GM19397 (cell line): ENCODE measurements around the gene SAP30L.

Experiments
- ATAC-seq: cut with Tn5 transposase; IDR thresholded peaks from one replicate; pipeline ENCODE4 v1.9.1; 2021; ENCODE audit warnings: mild to moderate bottlenecking, moderate library complexity; ENCODE audit not compliant: unreplicated experiment

The SAP30L gene

GRCh38 chr5:154445422-154446194, at the start of gene SAP30L:
TSS of gene SAP30L (plus strand) at chr5:154445997. CDS start at chr5:154446605, 608 bp downstream.
- ATAC-seq = peak; percentile 96

GRCh38 chr5:154396128-154396527, 49.7 kb upstream of the SAP30L start:
- ATAC-seq = no peak

- no peak for ATAC-seq
Observed at GRCh38 chr5:154397652-154398406, 48.0 kb upstream of the SAP30L start.

GRCh38 chr5:154400678-154401077, 45.1 kb upstream of the SAP30L start:
- no peak for ATAC-seq

- no peak for ATAC-seq
Observed at GRCh38 chr5:154401355-154401754, 44.4 kb upstream of the SAP30L start.

- ATAC-seq = no peak
Observed at GRCh38 chr5:154401931-154402330, 43.9 kb upstream of the SAP30L start.

- ATAC-seq = no peak
Observed at GRCh38 chr5:154402611-154403010, 43.2 kb upstream of the SAP30L start.

- no peak for ATAC-seq
Observed at GRCh38 chr5:154403234-154403633, 42.6 kb upstream of the SAP30L start.

GRCh38 chr5:154403776-154404387, 41.9 kb upstream of the SAP30L start:
- no peak for ATAC-seq

GRCh38 chr5:154405078-154405792, 40.6 kb upstream of the SAP30L start:
- peak; percentile 96 for ATAC-seq

- ATAC-seq = no peak
Observed at GRCh38 chr5:154406231-154406630, 39.6 kb upstream of the SAP30L start.

- ATAC-seq = no peak
Observed at GRCh38 chr5:154406826-154407225, 39.0 kb upstream of the SAP30L start.

- no peak for ATAC-seq
Observed at GRCh38 chr5:154408811-154409210, 37.0 kb upstream of the SAP30L start.

GRCh38 chr5:154409230-154409840, 36.5 kb upstream of the SAP30L start:
- ATAC-seq = no peak

- ATAC-seq = no peak
Observed at GRCh38 chr5:154410008-154410407, 35.8 kb upstream of the SAP30L start.

- ATAC-seq = no peak
Observed at GRCh38 chr5:154410786-154411185, 35.0 kb upstream of the SAP30L start.

GRCh38 chr5:154411338-154411737, 34.5 kb upstream of the SAP30L start:
- ATAC-seq = no peak

GRCh38 chr5:154412316-154412715, 33.5 kb upstream of the SAP30L start:
- no peak for ATAC-seq

- no peak for ATAC-seq
Observed at GRCh38 chr5:154412925-154413324, 32.9 kb upstream of the SAP30L start.

- no peak for ATAC-seq
Observed at GRCh38 chr5:154415114-154415513, 30.7 kb upstream of the SAP30L start.

GRCh38 chr5:154418344-154418820, 27.4 kb upstream of the SAP30L start:
- ATAC-seq = no peak
